Measurements from ENCODE around the gene TBC1D1.

Gene TBC1D1

DNA sequence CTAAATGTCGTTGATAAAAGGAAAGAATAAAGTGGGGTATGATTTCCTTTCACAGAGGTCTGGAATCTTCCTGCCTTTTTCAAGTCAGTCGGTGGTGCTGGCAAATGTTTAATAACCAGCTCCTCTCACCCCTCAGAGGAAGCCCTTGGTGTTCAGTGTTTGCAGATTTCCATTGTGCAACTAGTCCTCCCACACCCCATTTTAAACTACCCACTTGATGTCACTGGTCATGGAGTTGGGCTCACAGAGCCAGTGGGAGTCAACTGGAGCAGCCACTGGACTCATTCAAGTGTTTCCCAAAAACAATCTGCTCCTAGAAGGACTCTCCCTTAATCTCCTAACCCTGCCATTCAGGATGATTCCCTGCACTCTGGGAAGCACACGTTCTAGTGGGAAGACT is 218.5 kb downstream of the TBC1D1 start:
- DNase-seq, result no peak

DNA sequence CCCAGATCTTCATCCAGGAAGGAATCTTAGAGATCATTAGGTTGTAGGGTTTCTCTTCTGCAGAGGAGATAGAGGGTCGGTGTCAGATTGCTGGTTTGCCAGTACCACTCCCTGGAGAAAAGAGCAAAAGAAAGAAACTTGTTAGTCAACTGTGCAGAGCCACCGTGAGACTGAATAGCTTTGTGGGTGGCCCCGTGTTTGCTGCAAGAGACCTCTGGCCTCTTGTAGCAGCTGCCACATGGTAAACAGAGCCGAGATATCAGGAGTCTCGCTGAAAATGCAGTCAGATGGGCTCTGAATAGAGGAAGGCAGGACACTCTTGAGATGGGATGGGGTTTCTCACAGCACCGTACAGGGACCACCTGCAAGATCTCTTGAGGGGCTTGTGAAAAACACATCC is 219.0 kb downstream of the TBC1D1 start:
- DNase-seq, result no peak

DNA sequence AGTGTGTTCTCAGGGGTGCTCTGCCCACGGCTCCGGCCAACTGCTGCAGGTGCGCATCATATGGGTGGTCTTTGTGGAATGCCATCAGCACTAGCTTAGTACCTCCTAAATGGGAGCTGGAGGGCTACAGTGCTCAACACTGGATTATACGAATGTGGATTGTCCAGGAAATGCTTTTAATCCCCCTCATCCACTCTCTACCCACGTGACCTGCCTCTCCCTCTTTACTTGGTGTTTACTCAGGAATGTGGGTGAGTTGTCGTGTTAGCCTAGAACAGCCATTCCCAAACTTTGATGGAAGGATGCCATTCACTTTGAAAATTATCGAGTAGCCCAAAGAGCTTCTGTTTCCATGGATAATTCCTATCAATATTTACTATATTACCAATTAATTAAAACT is 220.1 kb downstream of the TBC1D1 start:
- DNase-seq, result no peak

DNA sequence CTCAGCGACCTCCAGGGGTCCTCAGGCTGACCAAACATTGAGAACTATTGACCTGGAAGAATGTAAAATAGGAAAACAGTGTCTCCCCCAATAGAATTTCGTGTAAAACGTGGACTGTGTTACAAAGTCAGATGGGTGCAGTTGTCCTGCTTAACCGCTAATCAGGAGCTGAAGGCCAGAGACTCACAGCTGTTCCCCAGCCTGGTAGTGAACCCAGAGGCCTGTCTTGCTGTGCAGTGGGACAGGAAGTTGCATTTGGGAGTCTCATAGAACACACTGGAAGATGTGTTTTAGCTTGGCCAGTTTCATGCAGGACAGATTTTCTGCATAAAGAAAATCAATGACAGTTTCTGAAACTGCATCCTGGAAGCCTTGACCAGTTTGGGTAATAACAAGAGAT is 220.8 kb downstream of the TBC1D1 start:
- DNase-seq, result no peak

DNA sequence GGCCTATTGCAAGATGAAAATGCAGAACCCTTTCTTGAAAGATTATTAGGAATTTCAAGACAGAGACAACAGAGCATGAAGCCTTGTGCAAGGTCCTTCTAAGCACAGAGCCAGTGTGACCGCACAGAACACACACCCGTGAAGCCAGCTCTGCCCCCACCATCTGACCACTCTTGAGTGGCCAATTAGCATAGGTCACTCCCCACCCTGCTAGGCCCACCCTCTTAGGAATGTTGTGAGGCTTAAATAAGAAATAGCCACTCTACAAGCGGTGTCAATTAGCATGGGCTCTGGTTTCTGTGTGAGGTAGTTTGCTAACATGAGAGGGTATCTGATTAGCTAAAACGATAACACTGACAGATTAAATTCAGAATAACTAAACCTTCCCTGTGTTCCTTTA is 222.2 kb downstream of the TBC1D1 start:
- DNase-seq, result no peak

DNA sequence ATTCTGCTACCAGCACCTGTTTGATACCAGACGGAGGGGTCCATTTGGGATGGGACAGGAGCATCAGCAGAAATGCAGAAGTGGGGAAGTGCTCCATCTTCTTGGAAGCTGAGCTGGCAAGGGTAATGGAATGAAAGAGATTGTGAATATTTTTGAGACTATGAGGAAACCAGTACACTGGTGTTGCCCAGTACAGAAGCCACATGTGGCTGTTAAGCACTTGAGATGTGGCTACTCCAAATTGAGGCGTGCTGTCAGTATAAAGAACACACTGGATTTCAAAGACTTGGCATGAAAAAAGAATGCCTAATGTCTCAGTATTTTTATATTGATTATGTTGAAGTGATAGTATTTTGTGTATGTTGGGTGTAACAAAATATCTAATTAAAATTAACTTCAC is 222.7 kb downstream of the TBC1D1 start:
- no peak for DNase-seq

DNA sequence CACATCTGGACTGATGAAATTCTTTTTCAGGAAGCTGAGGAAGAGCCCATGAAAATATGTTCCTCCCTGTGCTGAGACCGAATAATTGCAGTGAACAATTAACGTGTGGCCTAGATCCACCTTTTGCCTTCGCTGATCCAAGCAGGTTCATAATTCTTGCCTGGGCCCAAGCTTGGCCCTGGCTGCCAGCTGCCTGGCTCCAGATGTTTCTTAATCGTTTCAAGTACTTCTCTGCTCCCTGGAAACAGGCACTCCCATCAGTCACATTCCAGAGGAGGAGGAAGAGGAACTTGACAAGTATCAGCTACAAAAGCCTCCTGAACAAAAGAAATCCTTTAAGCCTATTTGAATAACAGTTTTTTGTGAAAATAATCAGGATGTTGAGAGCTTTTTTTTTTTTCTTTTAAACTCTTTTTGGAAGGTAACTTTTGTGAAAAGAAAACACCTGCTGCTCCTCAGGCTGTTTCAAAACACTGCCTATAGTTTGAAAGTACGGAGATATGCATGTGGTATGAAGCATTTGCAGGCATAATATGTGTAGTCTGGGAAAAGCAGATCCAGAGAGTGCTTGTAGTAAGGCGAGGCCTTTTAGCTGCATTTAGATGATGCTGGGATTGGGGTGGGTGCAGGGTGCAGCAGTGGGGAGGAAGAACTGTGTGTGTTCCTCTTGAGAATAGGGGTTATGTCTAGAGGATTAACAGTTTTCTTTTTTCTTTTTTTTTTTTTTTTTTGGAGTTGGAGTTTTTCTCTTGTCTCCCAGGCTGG is 223.7 kb downstream of the TBC1D1 start:
- no peak for DNase-seq

DNA sequence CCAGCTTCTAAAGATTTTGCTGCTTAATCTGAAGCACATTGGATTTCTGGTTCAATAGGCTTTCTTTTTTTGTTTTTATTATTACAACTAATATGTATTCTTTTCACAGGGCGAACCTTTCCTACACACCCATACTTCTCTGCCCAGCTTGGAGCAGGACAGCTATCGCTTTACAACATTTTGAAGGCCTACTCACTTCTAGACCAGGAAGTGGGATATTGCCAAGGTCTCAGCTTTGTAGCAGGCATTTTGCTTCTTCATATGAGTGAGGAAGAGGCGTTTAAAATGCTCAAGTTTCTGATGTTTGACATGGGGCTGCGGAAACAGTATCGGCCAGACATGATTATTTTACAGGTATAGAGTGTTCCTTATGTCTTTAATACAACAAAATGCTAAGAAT is 224.7 kb downstream of the TBC1D1 start:
- DNase-seq, result no peak

DNA sequence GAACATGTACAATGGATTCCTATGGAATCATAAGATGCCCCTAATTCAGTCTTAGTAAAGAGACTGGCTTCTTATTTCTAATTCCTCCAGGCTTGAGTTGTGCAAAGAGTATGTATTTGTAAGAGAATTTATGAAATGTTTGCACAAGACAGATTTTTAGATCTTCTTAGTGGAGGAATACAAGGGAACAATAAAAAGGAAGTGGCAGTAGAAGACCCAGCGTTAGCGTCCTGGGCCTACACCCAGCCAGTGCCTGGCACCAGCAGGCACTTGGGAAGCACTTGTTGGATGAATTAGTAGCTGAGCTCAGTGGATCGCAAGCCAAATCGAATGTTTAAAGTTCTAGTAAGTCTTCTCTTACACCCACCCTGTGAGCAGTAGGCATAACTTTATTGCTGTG is 226.7 kb downstream of the TBC1D1 start:
- no peak for DNase-seq

DNA sequence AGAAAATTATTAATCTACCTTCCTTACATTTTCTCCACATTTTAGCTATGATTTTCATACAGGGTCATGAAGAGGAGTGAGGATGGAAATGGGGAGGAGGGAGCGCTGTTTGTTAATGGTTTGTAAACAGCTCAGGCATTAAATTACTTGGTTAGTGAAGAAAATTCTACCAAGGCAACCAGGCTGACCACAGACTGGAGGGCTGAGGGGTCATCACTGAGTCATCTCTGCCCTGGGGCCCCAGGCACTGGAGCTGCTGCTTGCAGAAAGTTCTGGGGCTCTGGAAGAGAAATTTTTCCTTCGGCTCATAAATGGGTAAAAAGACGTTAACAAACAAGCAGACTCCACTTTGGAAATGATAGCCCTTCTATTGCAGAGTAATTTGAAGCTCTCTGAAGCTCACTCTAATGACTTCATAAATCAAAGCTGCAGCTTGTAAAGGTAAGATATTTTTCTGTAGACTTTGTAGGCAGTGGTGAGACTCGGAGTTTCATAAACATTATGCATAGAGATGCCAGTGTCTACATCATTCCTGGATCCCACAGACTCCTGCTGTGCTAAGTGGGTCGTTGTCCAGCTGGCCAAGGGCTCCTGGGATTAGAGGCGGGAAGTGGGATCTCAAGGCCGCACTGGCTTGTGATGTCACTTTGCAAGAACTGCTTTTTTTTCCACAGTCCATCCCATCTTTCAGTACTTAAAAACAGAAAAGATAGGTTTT is 228.9 kb downstream of the TBC1D1 start:
- no peak for DNase-seq

DNA sequence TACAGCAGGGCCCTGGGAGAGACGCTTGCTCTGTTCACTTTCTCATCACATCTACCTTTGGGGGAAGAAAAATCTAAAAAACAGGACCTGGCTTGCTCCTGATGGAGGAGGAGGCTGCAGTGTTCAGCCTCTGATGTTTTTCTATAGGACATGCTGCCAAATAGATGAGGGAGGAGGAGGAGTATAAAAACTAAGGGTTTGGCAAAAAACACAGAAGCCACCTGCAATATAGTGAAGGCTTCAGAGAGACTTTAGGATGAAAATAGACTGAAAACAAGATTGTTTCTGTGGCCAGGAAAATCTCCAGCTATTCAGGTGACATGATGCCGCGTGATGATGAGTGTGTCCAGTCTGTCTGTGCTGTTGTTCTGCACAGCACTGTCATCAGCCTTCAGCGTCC is 229.9 kb downstream of the TBC1D1 start:
- no peak for DNase-seq

DNA sequence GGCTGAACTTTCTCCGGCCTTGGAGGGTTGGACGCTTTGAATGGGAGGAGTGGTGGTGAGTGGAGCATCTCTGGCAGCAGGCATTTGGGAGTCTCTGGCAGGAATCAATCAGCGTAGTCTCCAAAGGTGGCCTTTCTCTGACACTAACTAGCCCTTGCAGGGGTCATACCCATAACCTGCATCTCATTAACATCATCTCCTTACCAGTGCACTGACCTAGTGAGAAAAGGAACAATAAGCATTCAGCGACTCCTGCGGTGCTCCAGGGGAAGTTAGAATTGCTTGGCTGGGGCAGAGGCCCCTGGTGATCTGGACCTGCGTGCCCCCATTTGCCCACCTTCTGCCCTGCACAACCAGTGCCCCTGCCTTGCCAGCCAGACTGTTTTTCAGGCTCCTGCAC is 231.2 kb downstream of the TBC1D1 start:
- DNase-seq, result no peak

DNA sequence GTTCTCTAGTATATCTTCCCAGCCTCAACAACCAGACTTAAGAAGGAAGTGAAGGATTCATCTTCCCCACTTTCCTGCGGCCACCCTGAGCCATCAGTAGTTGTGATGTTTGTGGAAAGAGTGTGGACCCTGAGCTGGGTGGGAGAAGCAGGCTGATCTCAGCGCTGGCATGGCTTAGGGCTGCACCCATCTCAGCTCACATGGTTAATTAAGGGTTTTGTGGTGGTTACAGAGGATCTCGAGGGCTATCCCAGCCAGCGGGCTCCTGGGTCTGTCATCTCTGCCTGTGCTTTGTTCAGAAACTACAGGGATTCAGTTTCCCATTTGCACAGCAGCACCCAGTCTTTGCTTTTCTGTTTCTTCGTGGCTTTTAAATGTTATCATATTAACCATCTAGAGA is 232.7 kb downstream of the TBC1D1 start:
- no peak for DNase-seq

DNA sequence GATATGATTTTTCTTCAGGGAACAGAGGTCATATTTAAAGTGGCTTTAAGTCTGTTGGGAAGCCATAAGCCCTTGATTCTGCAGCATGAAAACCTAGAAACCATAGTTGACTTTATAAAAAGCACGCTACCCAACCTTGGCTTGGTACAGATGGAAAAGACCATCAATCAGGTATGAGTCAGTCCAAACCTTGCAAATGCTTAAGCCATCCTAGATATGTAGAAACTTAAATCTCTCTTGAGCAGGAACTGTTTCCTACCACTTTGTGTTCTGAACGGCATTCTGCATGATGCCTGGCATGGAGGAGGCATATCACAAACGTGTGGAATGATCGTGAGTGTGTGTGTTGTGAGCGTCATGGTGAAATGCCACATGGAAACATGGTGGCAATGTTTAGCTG is 234.1 kb downstream of the TBC1D1 start:
- DNase-seq, result no peak

DNA sequence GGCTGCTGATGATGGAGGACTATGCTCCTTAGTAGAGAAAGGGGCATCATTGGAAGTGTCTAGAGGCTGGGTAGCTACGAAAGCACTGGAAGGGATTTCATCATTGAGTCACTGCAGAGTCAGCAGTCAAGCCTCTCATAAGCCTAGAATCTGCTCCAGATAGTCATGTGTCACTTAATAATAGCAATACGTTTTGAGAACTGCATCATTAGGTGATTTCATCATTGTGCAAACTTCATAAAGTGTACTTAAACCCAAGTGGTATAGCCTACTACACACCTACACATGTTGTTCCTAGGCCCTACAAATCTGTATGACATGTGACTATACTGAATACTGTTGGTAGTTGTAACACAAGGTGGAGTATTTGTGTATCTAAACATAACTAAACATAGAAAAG is 234.9 kb downstream of the TBC1D1 start:
- DNase-seq, result no peak

DNA sequence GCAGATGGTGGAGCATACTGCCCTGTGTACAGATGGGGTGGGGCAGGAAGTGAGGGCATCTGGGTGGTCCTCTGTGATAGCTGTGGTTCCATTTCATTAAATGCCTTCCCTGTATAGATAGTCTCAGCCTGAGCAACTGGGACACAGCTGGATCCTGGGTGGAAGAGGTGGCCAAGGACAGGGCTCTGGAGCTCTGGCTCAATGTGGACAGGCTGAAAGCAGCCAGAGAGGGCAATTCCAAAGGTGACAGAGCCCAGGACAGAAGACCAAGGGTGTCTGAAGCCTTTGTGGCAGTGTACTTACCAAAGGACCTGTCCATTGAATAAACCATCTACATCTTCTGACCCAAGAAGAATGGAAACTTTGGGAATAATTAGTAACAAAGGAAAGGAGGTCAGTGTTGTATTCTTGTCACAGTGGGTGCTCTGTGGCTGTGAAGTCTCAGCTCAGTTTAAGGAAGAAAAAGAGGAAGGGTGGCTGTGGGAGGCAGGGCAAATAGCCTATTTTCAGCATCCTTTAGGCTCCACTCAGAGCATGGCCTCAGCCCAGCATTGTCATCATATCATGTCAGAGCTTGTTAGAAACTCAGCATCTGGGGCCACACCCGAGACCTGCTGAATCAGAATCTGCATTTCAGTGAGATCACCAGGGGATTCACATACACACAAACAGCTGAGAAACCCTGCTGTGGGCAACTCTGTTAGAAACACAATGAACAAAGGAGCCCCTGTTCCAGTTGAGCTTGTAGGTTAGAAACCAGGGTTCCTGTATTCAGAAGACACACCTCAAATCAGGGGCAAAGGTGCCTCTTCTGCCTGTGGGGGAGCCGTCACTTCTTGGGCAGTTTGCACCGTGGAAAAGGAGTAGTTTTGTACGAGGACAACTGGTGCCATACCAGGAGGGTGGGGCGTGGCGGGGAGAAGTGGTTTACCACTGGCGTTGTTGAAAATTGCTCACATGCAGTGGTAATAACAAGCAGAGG is 237.9 kb downstream of the TBC1D1 start:
- DNase-seq, result peak; percentile 28

DNA sequence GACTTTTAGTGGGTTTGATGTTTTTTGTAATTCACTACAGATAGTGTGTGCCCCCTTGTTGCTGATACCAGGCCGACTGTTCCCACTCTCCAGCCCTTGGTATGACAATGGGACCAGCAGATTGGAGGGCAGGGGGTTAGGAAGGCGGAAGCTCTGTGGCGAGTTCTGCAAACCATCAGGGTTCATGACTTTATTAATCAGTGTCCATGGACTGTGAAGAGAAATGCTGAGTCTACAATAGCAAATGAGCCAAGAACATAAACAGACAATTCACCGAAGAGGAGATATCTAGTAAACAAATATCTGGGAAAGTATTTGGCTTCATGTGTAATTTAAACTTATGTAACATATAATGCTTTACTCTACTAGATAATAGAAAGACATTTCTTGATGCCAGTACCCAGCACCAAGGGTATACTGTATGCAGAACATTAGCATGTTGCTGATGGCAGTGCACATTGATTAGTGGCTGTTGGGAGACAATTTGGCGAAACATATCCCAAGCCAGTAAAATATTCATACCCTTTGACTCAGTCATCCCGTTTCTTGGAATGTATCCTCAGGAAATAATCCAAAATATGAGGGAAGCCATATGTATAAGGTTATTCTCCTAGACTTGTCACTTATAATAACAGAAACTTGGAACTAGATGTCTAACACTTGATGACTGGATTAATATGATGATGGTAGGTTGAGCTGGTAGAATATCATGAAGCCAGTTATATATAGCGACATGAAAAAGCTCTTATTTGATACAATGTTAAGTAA is 238.8 kb downstream of the TBC1D1 start:
- no peak for DNase-seq

DNA sequence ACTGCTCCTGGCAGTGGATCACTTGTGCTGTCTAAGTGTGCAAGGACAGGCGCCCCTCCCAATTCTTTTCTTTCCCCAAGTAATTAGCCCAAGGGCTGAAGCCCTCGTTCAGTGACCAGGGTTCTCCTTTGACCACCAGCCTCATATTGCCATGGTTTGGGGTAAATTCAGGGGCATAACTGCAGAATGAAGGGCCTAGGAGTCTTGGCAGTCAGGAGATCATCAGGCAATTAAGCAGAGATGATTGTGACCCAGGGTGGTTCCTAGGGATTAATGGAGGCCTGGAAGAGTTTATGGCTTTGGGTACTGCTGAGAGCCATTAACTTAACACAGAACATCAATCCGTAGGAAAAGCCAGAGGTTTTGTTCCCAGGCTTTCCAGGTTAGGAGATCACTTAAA is 240.0 kb downstream of the TBC1D1 start:
- DNase-seq, result no peak

DNA sequence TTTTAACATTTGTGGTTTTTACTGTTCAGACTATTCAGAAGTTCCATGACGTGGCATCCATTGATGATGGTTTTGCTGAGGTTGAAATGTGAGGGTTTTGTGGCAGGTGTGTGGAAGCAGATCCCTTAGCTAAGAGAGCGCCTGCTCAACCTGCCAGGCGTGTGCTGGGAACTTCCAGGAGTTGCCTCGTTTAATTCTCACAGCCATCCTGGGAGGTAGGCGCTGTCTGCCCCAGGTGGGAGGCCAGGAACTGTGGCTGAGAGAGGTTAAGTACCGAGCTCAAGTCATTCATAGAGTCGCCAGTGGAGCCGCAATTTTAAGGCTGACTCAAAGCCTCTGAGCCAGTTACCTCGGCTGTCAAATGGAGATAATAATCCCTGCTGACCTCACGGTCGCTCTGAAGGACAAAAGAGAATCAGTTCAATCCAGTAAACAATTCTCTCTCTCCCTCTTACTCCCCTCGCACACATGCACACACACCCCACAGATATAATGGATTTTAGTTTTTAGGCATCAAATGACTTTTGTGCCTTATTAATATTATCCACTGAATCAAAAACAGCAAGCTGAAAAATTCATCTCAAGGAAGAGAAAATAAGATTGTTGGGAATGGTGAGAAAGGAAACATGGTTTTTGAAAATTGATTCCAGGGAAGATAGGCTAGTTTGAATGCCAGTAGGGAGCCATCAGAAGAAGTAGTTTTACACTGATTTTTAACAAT is 240.6 kb downstream of the TBC1D1 start:
- DNase-seq, result peak; percentile 64

DNA sequence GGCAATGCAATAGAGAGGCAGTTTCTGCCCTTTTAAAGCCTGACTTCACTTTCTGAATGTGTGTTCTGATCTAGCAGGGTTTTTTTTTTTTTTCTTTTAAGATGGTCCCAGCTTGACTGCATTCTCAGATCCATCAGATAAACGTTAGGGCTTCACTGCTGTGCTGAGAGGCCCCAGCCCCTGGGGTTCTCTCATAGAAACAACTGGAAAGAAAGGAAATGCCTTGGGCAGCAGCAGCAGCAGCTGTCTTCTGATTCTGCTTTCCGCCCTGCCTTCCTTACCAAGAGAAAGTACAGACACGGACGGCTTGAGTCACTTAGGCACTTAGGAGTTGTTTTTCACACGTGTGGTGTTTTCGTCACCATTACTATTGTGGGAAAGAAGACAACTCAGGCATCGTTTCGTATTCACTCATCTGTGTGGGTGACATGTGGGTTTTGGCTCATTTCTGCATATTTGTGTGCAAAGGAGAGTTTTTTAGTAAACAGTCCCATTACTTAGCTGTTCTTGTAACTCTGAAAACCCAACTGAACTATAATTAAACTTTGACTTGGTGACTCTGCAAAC is 241.3 kb downstream of the TBC1D1 start:
- DNase-seq, result peak; percentile 58

DNA sequence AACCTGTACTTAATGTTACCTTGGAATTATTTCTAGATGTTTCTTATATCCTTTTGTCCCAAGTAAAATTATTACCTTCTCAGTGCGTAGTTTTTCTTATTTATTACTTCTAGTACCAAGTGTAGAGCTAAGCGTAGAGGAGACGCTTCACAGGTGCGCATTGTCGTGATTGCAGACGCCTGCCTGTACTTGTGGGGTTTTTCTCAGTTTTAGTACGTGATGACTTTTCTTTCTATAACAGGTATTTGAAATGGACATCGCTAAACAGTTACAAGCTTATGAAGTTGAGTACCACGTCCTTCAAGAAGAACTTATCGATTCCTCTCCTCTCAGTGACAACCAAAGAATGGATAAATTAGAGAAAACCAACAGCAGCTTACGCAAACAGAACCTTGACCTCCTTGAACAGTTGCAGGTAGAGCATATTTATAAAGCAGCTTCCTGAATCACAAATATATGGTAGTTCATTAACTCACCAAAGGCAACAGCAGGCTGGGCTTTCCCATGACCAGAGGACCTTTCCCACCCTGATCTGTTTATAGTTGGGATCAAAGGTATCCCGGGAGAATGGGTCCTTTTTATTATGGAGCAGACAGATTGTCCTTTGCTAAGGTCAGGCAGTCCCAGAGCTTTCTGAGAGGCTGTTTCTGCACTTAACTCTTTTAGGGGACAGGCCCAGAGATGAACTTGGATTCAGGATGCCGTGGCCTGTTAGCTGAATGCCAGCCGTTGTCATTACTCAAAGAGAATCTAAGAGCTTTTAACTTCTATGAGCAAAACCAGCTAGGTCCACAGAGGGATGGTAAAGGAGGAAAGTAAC is 242.2 kb downstream of the TBC1D1 start:
- DNase-seq, result no peak
